HCT116 (cell line): ENCODE results near the gene URAD.

ENCODE experiments used
- CEBPB ChIP-seq: IDR thresholded peaks from 2 replicates; pipeline ENCODE4 v1.6.1; 2012; ENCODE audit warnings: low read depth
- CTCF ChIP-seq, 3 experiments: fragments of 200-600 bp in 1 of 3; sonication (generic) in 1 of 3; IDR thresholded peaks in 2 of 3; conservative IDR thresholded peaks in 1 of 3; 2 replicates each; pipeline ENCODE4 v1.5.1; 2012 to 2017; ENCODE audit warnings: low read depth in 2 of 3, low read length in 2 of 3, antibody characterized with exemption in 1 of 3, borderline replicate concordance in 1 of 3, control low read depth in 1 of 3, mild to moderate bottlenecking in 1 of 3, mixed read lengths in 1 of 3, mixed run types in 1 of 3, moderate library complexity in 1 of 3; ENCODE audit not compliant: insufficient read depth in 1 of 3
- EGR1 ChIP-seq: IDR thresholded peaks from 2 replicates; pipeline ENCODE4 v1.6.1; 2012; ENCODE audit warnings: low read depth
- ELF1 ChIP-seq: IDR thresholded peaks from 2 replicates; pipeline ENCODE4 v1.6.1; 2012; ENCODE audit warnings: low read depth, borderline replicate concordance
- EZH2 ChIP-seq: fragments of 200-600 bp; sonication (generic); IDR thresholded peaks from 2 replicates; pipeline ENCODE4 v1.6.1; 2017; ENCODE audit warnings: antibody characterized with exemption, mixed run types
- JUND ChIP-seq: IDR thresholded peaks from 2 replicates; pipeline ENCODE4 v1.6.1; 2012
- POLR2A ChIP-seq: IDR thresholded peaks from 2 replicates; pipeline ENCODE4 v1.7.0; 2011; ENCODE audit warnings: borderline replicate concordance; ENCODE audit not compliant: insufficient read depth, insufficient read length; ENCODE audit errors: extremely low read depth
- REST ChIP-seq: IDR thresholded peaks from 2 replicates; pipeline ENCODE4 v1.6.1; 2012; ENCODE audit warnings: low read depth
- YY1 ChIP-seq: IDR thresholded peaks from 2 replicates; pipeline ENCODE4 v1.6.1; 2011; ENCODE audit warnings: low read length, low read depth, moderate library complexity, mild to moderate bottlenecking; ENCODE audit not compliant: insufficient replicate concordance; ENCODE audit errors: extremely low read depth
- ZNF274 ChIP-seq: fragments of 200-500 bp; sonication (Bioruptor generic); IDR thresholded peaks from 2 replicates; pipeline ENCODE4 v1.6.1; 2014; ENCODE audit warnings: mild to moderate bottlenecking, low read depth, low read length, inconsistent platforms
- TF ChIP-seq, protein P1 (sequence below): IDR thresholded peaks from 2 replicates; pipeline ENCODE4 v1.6.1; 2011; ENCODE audit warnings: mild to moderate bottlenecking, low read length, moderate library complexity; ENCODE audit not compliant: insufficient replicate concordance; ENCODE audit errors: extremely low read depth
- TF ChIP-seq, protein P2 (sequence below): IDR thresholded peaks from 2 replicates; pipeline ENCODE4 v1.6.1; 2012

DNA sequence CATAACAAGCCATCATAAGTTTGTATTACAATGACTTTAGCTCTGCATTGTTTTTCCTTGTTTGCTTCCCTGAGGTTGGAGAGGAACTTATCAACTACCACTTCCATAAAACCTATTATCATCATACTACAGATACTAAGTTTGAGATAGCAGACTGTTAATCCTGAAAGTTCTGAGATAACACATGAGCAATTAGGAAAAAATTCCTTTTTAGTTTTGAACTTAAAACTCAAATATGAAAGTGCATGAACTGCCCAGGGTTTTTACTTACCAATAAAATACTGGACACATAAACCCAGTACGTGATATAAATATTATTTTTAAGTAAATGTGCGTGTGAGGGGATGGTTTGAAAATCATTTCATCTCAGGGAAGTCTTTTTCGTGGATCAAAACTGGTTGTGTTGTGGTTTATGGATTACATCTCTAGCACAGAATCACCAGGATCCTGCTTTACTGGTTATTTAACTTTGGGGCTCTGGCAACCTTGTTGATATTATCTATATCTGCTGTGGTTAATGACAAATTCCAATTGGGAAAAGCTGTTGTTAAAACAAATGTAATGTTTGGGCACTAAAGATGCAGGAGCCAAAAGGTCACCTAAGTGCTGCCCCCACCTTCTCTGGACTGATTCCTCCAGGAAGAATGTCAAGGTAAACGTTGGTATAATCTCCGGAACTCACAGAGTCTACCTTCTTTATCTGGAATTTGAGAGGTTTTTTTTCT, 31.8 kb downstream of the URAD start:
- TF ChIP-seq CEBPB (no peak), POLR2A (no peak), YY1 (no peak), ZNF274 (no peak), EZH2 (no peak), CTCF (IDR thresholded peaks at IDR 0.05 in 2 of 3, conservative IDR thresholded peaks at IDR 0.05 in 1 of 3; ENCODE audit: borderline replicate concordance in 1 of 3, insufficient read depth in 1 of 3, low read depth in 2 of 3, low read length in 2 of 3) (no peak), ELF1 (no peak), JUND (no peak), EGR1 (no peak), REST (no peak)
- TF ChIP-seq, protein P1, sequence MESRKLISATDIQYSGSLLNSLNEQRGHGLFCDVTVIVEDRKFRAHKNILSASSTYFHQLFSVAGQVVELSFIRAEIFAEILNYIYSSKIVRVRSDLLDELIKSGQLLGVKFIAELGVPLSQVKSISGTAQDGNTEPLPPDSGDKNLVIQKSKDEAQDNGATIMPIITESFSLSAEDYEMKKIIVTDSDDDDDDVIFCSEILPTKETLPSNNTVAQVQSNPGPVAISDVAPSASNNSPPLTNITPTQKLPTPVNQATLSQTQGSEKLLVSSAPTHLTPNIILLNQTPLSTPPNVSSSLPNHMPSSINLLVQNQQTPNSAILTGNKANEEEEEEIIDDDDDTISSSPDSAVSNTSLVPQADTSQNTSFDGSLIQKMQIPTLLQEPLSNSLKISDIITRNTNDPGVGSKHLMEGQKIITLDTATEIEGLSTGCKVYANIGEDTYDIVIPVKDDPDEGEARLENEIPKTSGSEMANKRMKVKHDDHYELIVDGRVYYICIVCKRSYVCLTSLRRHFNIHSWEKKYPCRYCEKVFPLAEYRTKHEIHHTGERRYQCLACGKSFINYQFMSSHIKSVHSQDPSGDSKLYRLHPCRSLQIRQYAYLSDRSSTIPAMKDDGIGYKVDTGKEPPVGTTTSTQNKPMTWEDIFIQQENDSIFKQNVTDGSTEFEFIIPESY, result no peak
- TF ChIP-seq, protein P2, sequence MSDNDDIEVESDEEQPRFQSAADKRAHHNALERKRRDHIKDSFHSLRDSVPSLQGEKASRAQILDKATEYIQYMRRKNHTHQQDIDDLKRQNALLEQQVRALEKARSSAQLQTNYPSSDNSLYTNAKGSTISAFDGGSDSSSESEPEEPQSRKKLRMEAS, result no peak
